ENCODE measurements around the gene TBC1D9. TPM values are rescaled to one million over a fixed set of nuclear protein-coding genes. Genes with fewer than 3 reads are reported as not detected.

The TBC1D9 gene
- total and polyA plus RNA-seq, 5 donors from 2014 or later, result 0.03 to 0.30 (median 0.20) TPM; not detected in 2

- H3K27ac ChIP-seq (ENCODE audit: insufficient read depth, low read length, poor library complexity, severe bottlenecking), result no peak overlapping the region
- Mint-ChIP-seq H3K27me3 (peaks cover 52% of the 10 kb centered on the region), H3K36me3 (no peaks in the 10 kb centered on the region), H3K27ac (no peak overlapping the region), H3K9me3 (peaks cover 0 to 8% (median 2%) of the 10 kb centered on the region in 7 donors), H3K4me1 (peaks cover 2 to 20% (median 8%) of the 10 kb centered on the region in 4 donors), H3K4me3 (no peak overlapping the region)
- DNase-seq (no peak), ATAC-seq (ENCODE audit: low read depth in 2 of 2) (no peak)
- no peak overlapping the region for H3K4me3 ChIP-seq (ENCODE audit: low read depth, low read length)
- H3K27me3 ChIP-seq (ENCODE audit: control insufficient read depth, insufficient read depth, low read length), result peaks cover 46% of the 10 kb centered on the region
- H3K36me3 ChIP-seq (ENCODE audit: control insufficient read depth, insufficient read depth, low read length), result no peaks in the 10 kb centered on the region
- H3K9me3 ChIP-seq (ENCODE audit: control insufficient read depth in 2 of 2, low read length in 2 of 2), result peaks cover 0 to 4% of the 10 kb centered on the region in 2 experiments
- peaks cover 13% of the 10 kb centered on the region for H3K4me1 ChIP-seq (ENCODE audit: control insufficient read depth, insufficient read depth, low read length, poor library complexity, severe bottlenecking)
These were observed 184.6 kb downstream of the TBC1D9 start for GRCh38 chr4:140571620-140572019.

Other genes with a start within 250 kb of the TBC1D9 start
- 14.4 TPM for gene ELMOD2, start 232.2 kb downstream of the TBC1D9 start, total RNA-seq
- 10 to 100 TPM in 2 of 4 donors, 1 to 10 TPM in 2; 8.3 to 14.8 (median 10.2) TPM for gene ELMOD2, start 232.2 kb downstream of the TBC1D9 start, polyA plus RNA-seq
- gene UCP1, start 187.4 kb downstream of the TBC1D9 start, total RNA-seq, result not detected
- gene UCP1, start 187.4 kb downstream of the TBC1D9 start, polyA plus RNA-seq, result not detected

All from CD4-positive, CD25-positive, alpha-beta regulatory T cell (primary cell).